Stimulated activated CD8-positive, alpha-beta memory T cell treated with anti-CD3 and anti-CD28 coated beads, Interleukin-15, amount 100 ng/mL, for 24 hours (primary cell): Measurements from ENCODE around the gene DNAI4.
"Not testable (repeated sequence)": the region's sequence is repeated elsewhere in the genome, so short reads cannot be mapped to it uniquely, and the experiment has no call there.

ENCODE experiments used
- DNase-seq: peaks from one replicate; pipeline ENCODE4 v3.0.0-alpha.2; 2020; ENCODE audit warnings: low read depth

The DNAI4 gene

DNA sequence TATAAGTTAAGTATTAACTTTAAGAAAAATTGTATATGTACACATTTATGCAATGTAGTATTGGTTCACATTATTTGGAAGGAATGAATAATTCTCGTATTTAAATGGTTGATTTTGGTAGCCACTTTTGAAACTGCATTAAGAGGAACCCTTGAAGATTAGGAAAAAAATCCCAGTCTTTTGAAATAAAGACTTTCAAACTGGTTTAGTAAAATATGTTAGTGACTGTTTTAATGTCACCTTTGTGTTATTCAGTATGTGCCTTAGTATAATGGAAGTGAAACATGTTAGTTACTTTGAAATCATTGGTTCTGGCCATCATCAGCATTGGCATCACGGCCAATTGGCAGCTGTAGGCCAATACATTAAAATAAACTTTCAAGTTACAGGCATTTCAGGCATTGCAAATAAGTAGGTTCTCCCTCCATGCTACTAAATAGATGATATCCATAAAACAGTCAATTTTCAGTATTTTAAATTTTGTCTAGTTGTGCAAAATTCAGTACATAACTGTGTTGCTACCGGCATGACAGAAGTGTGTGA lies 4.6 kb upstream of the DNAI4 start:
- DNase-seq = no peak

DNA sequence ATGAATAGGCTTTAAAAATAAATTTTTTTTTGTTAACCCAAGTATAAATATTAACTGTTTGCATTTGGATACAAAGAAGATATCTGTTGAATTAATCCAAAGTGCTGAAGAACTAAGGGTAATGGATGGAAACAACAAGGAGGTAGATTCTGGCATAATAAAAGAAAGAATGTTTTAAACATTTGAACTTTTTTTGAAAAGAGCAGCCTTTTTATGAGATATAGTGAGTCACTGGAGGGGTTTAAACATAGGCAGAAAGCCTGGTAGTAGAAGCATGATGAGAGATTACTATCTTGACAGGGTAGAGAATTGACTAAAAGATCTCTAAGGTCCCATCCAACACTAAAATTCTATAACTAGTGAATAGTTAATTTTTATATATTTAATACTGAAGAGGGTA lies 2.9 kb upstream of the DNAI4 start:
- no peak for DNase-seq

DNA sequence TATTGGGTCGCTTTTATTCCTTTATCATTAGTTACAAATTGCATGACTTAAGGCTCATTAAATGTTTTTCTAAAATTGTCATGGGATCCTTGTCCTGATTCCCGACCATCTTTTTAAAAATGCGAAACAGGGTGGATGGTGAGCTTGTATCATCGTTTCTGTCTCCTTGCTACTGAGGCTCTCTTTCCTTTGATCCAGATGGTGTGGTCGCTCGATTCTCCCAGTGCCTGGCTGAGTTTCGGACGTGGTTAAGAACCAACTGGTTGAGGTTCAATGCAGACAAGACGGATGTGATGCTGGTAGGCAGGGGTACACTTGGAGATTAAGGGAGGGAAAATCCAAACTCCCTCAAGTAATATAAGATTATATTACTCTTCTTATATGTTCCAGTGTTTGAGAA lies 1.3 kb upstream of the DNAI4 start:
- no peak for DNase-seq

DNA sequence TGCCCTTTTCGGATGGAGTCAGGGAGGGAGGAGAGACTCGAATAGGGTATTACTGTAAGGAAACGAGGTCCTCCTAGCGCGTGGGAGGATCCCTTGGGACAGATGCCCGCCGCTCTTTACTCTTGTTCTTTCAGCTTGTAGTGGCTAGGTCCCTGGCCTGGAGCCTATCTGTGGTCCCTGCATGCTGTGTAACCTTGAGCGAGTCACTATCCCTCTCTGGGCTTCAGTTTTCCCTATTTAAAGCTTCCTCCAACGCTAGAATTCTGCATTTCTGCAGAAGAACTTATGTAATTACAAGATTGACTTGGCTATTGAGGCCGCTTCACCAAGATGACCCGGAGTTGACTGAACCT lies 878 bp upstream of the DNAI4 start:
- no peak for DNase-seq

DNA sequence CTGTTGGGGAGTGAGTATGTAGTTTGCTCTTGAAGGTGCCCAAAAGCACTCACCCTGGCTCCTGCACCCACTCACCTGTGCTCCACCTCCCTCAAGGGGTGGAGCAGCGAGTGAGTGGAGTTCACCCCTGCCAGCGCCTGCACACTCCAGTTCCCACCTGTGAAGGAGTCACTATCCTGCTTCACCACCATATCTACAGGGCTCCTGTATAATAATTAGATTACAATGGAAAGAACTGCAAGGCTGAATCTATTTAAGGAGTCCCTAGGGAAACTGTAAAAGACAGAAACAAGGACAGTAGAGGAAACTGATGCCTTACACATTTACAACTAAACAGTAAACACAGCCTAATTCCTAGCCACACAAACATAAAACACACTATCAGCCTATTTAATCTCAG lies 4.1 kb downstream of the DNAI4 start:
- no peak for DNase-seq

DNA sequence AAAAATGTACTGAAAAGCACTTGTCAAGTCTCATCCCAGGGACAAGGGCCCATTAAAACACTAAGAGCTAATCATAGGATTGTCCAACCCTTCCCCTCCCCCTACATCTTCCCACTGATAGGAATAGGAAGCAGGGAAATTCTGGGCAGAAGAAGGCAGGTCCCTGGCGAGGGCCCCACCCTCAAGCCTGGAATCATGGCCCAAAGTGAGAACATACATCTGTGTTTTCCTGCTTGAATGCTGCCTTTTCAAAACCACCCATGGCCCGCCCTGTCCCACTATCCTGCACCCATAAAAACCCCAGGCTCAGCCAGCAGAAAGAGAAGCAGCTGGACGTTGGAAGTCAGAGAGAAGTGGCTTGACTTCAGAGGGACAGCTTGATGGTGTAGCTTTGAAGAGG lies 4.8 kb downstream of the DNAI4 start:
- no peak for DNase-seq

DNA sequence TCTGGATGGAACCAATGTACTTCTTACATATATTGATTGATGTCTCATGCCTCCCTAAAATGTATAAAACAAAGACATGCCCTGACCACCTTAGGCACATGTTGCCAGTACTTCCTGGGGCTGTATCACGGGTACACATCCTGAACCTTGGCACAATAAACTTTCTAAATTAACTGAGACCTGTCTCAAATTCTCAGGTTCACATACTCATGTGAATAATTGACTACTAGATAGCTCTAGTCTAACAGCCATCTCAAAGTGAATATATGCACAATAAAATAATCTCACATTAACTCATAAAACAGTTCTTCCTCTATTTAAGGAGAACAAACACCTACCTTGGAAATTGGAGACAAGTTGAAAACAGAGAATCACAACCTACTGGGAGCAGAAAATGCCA lies 5.6 kb downstream of the DNAI4 start:
- DNase-seq = no peak

DNA sequence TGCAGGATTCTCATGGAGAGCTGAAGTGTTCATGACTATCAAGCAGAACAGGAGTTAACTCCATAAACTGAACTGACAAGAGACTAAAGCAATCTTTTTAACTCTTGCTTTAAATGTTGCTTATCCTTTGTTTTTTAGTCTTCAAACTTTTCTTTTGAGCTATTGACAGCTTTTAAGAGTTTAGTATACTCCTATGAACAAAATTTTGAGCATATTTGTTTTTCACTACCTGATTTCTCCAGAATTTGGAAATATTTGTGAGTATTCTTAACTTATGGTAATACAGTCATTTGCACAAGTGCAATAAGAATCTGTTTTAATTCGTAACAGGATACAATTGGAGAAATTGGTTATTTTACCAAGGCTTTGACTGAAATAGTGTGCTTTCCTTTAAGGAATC lies 7.2 kb downstream of the DNAI4 start:
- no peak for DNase-seq

DNA sequence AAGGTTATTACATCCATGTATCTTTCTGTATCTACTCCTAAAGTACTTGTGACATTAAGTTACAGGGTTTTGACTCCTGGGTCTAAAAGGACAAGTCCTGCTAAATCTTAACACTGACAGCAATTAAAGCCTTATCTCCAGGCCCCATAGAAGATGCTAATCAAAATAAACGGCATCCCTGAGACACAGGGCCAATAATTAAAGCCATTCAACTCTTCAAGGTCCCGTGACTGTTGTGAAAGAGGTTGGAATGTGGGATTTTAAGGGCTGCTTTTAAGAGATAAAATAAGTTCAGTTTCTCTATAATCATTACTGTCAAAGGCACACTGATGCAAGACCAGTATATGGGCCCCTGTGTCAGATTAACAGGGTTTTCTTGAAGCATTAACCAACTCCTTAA lies 8.3 kb downstream of the DNAI4 start:
- DNase-seq = no peak

DNA sequence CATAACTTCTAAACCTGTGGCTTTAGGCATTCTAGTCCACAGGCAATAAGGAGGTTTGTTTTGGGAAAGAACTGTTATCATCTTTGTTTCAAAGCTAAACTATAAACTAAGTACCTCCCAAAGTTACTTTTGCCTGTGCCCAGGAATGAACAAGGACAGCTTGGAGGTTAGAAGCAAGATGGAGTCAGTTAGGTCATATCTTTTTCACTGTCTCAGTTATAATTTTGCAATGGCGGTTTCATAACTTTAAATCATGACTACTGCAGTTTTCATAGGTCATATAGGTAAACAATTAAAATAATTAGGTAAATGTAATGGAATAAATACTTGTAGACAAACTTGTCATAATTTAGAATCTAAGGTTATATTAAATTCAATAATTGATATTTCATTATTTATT lies 9.5 kb downstream of the DNAI4 start:
- not testable (repeated sequence) for DNase-seq

DNA sequence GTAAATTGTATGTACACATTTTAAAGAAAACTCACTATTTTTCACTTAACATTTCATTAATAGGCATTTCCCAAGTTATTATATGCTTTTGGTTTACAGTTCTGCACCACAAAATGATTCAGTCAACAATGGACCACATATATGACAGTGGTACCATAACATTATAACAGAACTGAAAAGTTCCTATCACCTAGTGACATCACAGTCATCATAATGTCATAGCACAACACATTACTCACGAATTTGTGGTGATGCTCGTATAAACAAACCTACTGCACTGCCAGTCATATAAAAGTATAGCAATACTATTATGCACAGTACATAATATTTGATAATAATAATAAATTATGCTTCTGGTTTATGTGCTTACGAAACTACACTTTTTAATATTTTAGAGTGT lies 30.9 kb downstream of the DNAI4 start:
- no peak for DNase-seq

DNA sequence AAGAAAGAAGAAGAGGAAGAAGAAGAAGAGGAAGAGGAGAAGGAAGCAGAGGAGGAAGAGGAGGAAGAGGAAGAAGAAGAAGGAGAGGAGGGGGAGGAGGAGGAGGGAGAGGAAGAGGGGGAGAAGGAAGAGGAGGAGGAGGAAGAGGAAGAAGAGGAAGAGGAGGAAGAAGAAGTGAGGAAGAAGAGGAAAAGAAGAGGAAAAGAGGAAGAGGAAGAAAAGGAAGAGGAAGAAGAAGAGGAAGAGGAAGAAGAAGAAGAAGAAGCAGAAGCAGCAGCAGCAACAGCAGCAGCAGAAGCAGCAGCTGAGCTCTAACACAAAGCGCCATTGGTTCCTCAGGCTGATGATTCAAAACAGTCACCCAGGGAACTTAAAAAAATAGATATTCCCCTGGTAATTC lies 34.0 kb downstream of the DNAI4 start:
- no peak for DNase-seq

DNA sequence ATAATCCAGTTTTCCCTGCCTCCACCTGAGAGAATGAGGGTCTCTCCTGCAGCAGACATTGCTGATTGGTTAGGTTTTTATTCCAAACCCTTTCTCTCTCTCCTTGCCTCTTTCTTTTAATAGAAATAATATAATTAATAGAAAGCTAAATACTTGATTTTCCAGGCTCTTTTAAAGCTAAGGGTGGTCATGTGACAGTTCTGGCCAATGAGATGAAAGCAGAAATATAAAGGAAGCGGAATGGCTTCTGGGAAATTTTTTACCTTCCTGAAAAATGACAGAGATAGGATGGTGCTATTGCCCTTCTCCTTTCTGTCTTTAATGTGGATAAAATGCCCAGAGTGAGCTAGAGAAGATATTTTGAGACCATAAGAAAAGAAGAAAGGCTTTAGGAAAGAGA lies 35.6 kb downstream of the DNAI4 start:
- no peak for DNase-seq

DNA sequence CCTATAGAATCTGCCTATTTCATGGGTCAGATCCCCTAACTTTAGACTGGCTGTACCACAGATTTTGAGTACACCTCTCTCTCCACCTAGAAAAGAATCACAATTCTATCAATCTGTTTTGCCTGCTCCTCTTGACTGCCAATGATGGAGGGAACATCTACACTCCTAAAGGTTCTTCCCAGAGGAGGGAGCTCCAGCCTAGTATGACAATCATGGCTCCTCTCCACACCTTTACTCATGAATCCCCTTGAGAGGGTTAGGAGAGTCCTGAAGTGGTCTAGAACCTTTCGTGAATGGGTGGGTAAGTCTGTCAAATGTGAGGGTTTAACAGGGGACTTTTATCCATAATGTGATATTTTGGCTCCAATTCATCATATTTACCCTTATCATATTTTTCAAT lies 48.0 kb downstream of the DNAI4 start:
- no peak for DNase-seq

DNA sequence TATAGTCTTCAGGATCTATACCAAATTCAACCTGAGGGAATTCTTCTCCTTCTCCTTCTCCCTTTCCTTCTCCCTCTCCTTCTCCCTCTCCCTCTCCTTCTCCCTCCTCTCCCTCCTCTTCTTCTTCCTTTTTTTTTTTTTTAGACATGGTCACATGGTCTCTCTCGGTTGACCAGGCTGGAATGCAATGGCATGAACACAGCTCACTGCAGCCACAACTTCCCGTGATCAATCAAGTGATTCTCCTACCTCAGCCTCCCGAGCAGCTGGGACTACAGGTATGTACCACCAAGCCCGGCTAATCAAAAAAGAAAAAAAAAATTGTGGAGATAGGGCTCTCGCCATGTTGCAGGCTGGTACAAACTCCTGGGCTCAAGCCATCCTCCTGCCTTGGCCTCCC lies 51.5 kb downstream of the DNAI4 start:
- DNase-seq = no peak

DNA sequence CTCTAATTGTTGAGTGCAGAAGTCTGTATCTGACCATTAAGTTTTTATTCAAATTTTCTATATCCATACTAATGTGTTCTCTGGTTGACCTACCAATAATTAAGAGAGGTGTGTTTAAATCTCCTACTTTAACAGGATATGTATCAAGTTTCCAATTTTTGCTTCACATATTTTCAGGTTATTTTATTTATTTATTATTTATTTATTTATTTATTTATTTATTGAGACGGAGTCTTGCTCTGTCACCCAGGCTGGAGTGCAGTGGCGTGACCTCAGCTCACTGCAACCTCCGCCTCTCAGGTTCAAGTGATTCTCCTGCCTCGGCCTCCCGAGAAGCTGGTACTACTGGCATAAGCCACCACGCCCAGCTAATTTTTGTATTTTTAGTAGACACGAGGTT lies 52.6 kb downstream of the DNAI4 start:
- DNase-seq = not testable (repeated sequence)

DNA sequence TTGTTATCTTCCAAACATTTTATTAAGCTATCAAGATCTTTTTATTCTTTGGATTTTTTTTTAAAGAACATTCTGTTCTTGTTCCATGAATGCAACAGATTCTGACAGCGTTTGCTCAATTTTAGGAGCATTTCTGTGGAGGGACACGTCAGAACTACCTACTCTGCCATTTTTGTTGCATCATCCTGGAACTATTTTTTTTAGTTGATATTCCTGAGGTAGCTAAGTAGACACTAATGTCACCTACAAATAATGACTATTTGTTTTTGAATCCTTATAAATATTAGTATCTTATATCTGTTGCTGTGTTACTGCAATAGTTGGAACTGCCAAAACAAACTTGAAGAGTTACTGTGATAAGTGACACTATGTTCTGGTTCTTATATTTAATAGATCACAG lies 57.2 kb downstream of the DNAI4 start:
- no peak for DNase-seq

DNA sequence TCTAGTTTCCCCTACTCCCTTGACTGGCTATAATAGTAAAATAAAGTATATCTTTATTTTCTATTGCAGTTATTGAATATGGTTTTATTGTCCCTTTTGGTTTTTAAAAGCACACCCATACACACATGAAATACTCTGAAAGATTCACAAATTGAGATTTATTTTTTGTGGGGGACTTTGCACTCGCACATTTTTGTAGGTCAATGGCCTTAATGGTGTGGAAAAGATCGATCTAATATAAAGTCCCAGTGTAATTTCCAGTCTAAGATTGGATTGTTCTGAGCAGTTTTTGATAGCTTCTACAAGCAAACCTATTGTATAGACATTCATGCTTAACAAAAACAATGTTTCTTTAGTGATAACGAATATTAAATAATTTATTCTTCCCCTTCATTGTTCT lies 64.1 kb downstream of the DNAI4 start:
- no peak for DNase-seq

DNA sequence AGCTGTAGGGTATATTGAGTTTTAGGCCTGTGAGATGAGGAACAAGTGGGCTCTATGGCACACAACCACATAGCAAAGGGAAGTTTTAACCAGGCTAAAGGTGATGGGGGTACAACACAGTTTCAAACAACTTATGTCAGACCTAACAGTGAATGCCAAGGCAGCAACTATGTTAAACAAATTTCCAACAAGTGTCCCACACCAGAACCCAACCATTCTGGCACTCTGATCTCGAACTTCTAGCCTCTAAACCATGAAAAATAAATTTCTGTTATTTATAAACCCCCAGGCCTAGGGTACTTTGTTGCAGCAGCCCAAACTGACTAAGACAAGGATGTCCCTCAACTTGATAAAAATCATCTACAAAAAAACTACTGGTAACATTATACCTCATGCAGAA lies 71.3 kb downstream of the DNAI4 start:
- no peak for DNase-seq

DNA sequence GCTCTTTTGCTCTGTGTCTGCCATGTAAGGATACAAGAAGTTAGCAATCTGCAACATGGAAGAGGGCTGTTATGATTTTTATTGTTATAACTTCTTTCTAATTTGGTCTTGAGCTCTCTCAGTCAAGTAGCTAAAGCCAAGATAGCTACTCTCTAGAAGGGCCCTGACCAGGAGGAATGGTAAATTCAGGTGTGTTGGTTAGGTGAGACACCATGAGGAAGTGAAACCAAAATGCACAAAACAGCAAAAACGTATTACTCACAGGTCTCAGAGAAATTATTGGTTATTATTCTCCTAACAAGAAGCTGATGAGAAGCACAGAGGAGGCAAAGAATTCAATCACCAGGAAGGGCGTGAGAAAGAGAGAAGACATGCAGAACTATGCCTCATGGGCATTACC lies 71.8 kb downstream of the DNAI4 start:
- DNase-seq = no peak

DNA sequence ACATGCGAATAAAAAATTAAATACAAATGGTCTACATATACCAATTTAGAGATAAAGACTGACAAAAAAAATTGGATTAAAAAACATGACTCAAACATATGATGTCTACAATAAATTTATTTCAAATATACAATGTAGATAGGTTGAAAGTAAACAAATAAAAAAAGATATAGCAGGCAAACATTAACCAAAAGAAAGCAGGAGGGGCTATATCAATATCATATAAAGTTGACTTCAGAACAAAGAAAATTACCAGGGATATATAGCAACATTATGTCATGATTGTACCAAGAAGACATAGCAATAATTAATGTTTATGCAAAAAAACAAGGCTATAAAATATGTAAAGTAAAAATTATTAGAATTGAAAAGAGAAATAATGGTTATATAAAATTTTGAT lies 73.7 kb downstream of the DNAI4 start:
- DNase-seq = no peak

DNA sequence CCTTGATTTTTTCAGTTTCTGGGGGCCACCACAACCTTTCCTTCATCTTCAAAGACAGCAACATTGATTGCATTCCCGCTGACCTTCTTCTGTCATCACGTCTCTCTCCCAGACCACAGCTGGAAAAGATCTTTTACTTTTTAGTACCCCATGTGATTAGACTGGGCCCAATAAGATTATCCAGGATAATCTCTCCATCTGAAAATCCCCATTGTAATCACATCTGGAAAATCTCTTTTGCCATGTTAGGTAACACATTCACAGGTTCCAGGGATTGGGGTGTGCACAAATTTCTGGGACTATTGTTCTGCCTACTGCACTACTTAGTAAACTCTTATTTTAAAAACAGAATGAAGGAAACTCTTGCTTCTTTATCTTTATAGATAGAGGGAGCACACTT lies 76.5 kb downstream of the DNAI4 start:
- DNase-seq = no peak

DNA sequence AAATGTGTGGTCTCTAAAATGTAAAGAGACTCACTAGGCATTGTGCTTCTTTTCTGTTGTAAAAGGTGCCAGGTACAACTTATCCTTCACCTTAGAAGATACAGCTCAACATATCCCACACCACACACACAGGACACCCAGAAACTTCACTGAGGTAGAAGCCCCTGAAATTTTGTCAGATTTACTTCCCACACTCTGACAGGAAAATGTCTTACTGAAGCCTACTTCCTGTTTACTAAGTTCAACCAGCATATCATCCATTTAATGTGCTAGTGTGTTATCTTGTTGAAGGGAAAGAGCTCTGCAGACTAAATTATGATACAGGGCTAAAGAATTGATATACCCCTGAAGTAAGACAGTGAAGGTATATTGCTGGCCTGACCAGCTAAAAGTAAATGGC lies 83.7 kb downstream of the DNAI4 start:
- no peak for DNase-seq

DNA sequence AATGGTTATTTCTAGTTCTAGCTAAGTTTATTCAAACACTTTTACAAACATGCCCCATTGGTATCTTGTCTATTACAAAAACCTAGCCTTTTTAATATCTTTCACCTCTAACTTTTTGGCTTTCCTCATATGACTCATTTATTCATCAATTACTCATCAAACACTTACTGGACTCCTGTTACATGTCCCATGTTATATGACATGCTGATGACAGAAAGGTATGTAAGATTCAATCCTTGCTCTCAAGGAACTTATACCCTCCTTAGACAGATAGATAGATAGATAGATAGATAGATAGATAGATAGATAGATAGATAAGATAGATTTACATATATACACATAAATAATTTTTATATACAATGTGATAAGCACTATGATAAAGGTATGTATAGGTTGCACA lies 89.7 kb downstream of the DNAI4 start:
- DNase-seq = no peak

DNA sequence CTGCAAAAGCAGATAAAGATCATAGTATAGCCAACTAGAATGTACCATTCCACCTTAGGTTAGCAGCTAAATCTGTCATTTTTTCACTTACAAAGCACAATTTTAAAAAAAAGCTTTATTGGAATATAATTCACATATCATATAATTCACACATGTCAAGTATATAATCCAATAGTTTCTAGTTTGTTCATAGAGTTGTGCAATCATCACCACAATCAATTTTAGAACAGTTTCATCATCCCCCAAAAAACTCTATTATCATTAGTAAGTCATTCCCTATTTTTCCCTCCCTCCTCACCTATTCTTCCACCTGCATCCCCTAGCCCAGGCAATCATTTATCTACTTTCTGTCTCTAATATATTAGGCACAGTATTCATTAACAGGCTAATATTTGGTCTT lies 91.5 kb downstream of the DNAI4 start:
- no peak for DNase-seq
